T-helper 2 cell treated with Interferon-gamma antibody and Interleukin-4, amounts not matched to agents 5 μg/mL and 100 μg/mL, for 36 hours (primary cell): ENCODE data around the gene THSD4.
"Not testable (repeated sequence)": the region's sequence is repeated elsewhere in the genome, so short reads cannot be mapped to it uniquely, and the experiment has no call there.

Experiments used
- DNase-seq: peaks from one replicate; pipeline ENCODE4 v3.0.0; 2021; ENCODE audit warnings: low spot score
- H3K27ac Mint-ChIP-seq: one replicate; pipeline ENCODE4 v1.8.0; 2021; ENCODE audit warnings: mild to moderate bottlenecking, mixed read lengths
- H3K27me3 Mint-ChIP-seq: one replicate; pipeline ENCODE4 v1.8.0; 2021; ENCODE audit warnings: low read depth, mixed read lengths
- H3K36me3 Mint-ChIP-seq: one replicate; pipeline ENCODE4 v1.8.0; 2021; ENCODE audit warnings: low read depth, mixed read lengths
- H3K4me1 Mint-ChIP-seq: one replicate; pipeline ENCODE4 v1.8.0; 2021; ENCODE audit warnings: low read depth, mixed read lengths
- H3K4me3 Mint-ChIP-seq: one replicate; pipeline ENCODE4 v1.8.0; 2022; ENCODE audit warnings: mild to moderate bottlenecking, moderate library complexity, mixed read lengths
- H3K9me3 Mint-ChIP-seq: one replicate; pipeline ENCODE4 v1.8.0; 2021; ENCODE audit warnings: mixed read lengths

Gene THSD4

DNA sequence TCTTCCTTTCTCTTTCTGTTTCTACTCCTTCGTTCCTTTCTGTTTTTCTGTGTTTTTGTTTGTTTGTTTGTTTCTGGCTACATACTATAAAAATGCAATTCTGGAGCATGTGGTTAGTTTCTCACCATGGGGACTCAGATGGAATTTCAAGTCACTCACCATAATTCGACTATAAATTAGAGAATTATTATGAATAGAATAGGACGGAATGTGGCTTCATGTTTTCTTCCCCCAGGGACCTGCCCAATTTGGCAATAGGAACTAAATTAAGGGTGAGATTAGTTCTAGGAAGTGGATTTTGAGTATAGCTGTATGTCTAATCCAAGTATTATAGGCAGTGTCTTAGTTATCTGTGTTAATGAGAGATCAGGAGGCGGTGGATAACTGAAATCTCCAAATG, 96.9 kb downstream of the THSD4 start:
- H3K9me3 Mint-ChIP-seq: no peaks in the 10 kb centered on the region
- no peak overlapping the region for H3K27ac Mint-ChIP-seq
- H3K27me3 Mint-ChIP-seq: peaks cover 2% of the 10 kb centered on the region
- DNase-seq: no peak
- H3K4me1 Mint-ChIP-seq: no peaks in the 10 kb centered on the region
- no peaks in the 10 kb centered on the region for H3K36me3 Mint-ChIP-seq
- H3K4me3 Mint-ChIP-seq: no peak overlapping the region

DNA sequence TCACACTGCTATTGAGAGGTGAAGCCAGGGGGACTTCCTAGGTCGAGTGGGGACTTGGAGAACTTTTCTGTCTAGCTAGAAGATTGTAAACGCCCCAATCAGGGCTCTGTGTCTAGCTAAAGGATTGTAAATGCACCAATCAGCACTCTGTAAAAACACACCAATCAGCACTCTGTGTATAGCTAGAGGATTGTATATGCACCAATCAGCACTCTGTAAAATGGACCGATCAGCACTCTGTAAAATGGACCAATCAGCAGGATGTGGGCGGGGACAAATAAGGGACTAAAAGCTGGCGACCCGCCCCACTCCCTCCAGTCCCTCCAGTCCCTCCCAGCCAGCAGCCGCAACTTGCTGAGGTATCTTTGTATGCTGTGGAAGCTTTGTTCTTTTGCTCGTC, 98.7 kb downstream of the THSD4 start:
- not testable (repeated sequence) for H3K4me3 Mint-ChIP-seq, H3K27me3 Mint-ChIP-seq

DNA sequence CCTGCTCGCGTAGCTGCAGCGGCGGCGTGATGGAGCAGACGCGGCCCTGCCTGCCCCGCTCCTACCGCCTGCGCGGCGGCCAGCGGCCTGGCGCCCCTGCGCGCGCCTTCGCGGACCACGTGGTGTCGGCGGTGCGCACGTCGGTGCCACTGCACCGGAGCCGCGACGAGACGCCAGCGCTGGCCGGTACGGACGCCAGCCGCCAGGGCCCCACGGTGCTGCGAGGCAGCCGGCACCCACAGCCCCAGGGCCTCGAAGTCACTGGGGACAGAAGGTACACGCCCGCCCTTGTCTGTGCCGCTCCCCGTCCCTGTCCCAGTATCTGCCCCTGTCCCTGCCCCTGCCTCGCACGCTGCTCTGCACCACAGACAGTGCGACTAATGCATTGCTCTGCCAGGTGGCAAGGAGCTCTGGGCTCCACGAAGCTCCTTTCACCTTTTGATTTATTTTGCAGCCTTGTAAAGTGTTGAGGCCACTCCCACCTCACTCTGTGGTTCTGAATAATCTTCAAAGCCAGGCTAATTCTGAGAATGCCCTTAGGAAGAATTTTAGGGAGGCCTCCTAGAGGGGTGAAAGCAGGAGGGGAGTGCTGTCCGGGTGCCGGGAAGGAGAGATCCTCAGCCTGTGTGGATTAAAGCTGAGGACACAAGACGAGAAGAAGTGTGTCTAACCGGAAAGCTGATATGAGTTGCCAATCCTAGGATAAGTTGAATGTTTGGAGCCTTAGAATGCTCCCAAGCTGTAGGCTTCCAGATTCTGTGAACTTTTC, 100.0 kb downstream of the THSD4 start:
- H3K4me3 Mint-ChIP-seq: no peak overlapping the region
- no peaks in the 10 kb centered on the region for H3K4me1 Mint-ChIP-seq
- no peak overlapping the region for H3K27ac Mint-ChIP-seq
- no peaks in the 10 kb centered on the region for H3K36me3 Mint-ChIP-seq
- H3K27me3 Mint-ChIP-seq: peaks cover 2% of the 10 kb centered on the region
- H3K9me3 Mint-ChIP-seq: no peaks in the 10 kb centered on the region
- DNase-seq: no peak

More for the DNA sequence above, 98.7 kb downstream of the THSD4 start:
- H3K36me3 Mint-ChIP-seq, H3K4me1 Mint-ChIP-seq, DNase-seq, H3K27ac Mint-ChIP-seq, H3K9me3 Mint-ChIP-seq: not testable (repeated sequence)

DNA sequence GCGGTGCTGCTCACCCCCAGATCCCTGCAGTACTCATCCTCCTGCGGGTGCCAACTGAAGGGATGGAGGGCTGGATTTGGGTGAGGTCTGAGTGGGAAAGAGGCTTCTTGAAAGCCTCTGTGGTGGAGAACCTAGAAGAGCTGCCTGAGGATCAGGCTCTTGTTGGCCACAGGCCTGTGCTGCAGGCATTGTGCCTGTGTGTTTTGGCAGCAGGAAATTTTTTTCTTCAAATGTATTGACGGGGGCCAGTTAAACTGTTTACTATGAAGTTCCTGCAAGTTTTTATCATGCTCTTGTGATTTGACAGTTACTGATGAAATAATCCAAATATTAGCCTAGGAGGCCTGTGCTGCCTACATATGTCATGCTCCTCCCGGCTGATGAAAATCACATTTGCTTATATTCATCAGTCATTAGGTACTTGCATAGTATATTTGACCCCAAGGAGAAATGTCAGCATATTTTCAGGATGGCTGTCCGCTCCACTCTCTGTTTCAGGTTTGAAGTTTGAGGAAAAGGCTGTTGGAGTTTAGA, 103.1 kb downstream of the THSD4 start:
- H3K27me3 Mint-ChIP-seq: peaks cover 2% of the 10 kb centered on the region
- no peak overlapping the region for H3K4me3 Mint-ChIP-seq
- H3K4me1 Mint-ChIP-seq: no peaks in the 10 kb centered on the region
- DNase-seq: no peak
- no peaks in the 10 kb centered on the region for H3K9me3 Mint-ChIP-seq
- H3K27ac Mint-ChIP-seq: no peak overlapping the region
- H3K36me3 Mint-ChIP-seq: no peaks in the 10 kb centered on the region

DNA sequence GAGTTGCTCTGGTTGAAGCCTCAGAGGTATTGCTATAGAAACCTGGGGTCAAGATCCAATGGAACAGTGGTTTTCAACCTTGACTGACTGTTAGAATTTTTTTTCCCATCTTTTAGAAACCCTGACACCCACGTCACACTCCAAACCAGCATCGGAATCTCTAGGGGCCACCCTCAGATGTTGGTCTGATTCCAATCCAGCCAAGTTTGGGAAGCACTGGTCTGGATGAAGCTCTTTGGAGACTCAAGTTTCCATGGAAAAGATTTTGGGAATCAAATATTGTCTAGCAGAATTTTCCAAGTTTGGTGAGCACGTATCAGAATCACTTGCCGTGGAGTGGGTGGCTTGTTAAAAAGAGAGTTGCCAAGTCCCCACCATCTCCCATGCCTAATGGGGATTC, 103.8 kb downstream of the THSD4 start:
- no peak overlapping the region for H3K4me3 Mint-ChIP-seq
- no peaks in the 10 kb centered on the region for H3K4me1 Mint-ChIP-seq
- no peaks in the 10 kb centered on the region for H3K9me3 Mint-ChIP-seq
- no peak for DNase-seq
- H3K27ac Mint-ChIP-seq: no peak overlapping the region
- H3K36me3 Mint-ChIP-seq: no peaks in the 10 kb centered on the region
- peaks cover 2% of the 10 kb centered on the region for H3K27me3 Mint-ChIP-seq

DNA sequence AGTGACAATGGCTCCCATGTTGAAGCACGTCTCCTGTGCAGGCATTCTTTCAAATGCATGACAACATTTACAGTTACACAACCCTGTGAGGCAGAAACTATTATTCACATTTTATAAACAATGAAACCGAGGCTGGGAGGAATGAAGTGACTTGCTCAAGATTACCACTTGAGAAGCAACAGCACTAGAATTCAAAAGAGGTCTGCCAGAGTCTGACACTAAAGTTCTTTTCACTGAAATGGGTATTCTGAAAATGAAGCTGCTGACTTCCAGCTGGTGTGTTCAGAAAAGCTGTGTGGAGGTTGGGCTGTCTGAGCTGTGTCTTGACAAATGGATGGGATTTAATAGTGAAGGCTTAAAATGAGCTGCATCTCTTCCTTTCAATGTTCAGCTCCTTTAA, 104.4 kb downstream of the THSD4 start:
- DNase-seq: no peak
- Mint-ChIP-seq H3K4me1 (no peaks in the 10 kb centered on the region), H3K27me3 (peaks cover 2% of the 10 kb centered on the region), H3K4me3 (no peak overlapping the region), H3K27ac (no peak overlapping the region), H3K9me3 (no peaks in the 10 kb centered on the region), H3K36me3 (no peaks in the 10 kb centered on the region)

DNA sequence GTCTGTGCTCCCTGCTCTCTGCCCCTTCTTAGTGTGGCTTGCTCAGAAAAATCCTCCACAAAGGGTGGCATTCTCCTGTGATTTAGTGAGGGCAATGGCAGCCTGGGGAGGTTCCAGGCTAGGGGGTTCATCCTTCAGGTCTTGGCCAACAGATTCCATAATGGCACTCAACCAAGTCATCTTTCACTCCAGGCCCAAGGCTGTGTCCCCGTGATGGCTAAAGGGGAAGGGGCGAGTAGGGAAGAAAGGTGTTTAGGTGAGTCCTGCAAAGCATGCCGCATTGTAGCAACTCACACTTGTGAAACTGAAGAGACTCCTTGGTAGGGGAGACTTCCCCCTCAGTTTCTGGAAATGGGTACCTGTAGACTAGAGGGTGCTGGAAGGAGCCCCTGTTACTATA, 105.6 kb downstream of the THSD4 start:
- no peaks in the 10 kb centered on the region for H3K36me3 Mint-ChIP-seq
- no peak overlapping the region for H3K4me3 Mint-ChIP-seq
- H3K27me3 Mint-ChIP-seq: peaks cover 1% of the 10 kb centered on the region
- H3K27ac Mint-ChIP-seq: no peak overlapping the region
- DNase-seq: no peak
- no peaks in the 10 kb centered on the region for H3K9me3 Mint-ChIP-seq
- H3K4me1 Mint-ChIP-seq: no peaks in the 10 kb centered on the region

DNA sequence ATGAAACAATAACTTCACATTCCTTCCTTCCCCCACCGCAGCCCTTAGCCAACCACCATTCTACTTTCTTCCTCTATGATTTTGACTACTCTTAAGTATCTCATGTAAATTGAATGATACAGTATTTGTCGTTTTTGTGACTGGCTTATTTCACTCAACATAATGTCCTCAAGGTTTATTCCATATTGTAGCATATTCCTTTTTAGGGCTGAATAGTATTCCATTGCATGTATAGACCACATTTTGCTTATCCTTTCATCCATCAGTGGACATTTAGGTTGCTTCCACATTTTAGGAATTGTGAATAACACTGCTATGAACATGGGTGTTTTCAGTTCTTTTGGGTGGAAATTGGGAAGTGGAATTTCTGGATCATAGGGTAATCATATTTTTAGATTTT, 106.1 kb downstream of the THSD4 start:
- Mint-ChIP-seq H3K27me3 (peaks cover 2% of the 10 kb centered on the region), H3K4me3 (no peak overlapping the region), H3K4me1 (no peaks in the 10 kb centered on the region), H3K9me3 (no peaks in the 10 kb centered on the region), H3K27ac (no peak overlapping the region), H3K36me3 (no peaks in the 10 kb centered on the region)
- no peak for DNase-seq

DNA sequence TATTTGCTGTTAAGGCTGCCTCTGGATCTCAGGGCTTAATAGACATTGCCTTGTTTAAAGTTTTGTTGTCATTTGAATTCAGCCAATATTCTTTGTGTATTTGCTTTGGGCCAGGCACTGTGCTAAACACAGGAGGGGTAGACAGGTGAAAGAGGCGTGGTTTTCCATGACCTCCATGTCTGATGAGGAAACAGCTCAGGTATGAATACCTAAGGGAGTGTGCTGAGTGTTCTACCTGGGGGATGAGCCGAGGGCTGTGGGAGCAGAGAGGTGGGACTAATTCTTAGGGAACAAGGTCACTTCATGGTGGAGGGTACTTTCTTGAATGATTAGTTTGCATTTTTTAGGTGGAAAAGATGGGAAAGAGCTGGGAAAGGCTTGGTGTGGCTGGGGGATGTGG, 108.2 kb downstream of the THSD4 start:
- H3K4me1 Mint-ChIP-seq: no peaks in the 10 kb centered on the region
- no peak for DNase-seq
- no peaks in the 10 kb centered on the region for H3K9me3 Mint-ChIP-seq
- no peak overlapping the region for H3K27ac Mint-ChIP-seq
- no peaks in the 10 kb centered on the region for H3K36me3 Mint-ChIP-seq
- no peak overlapping the region for H3K4me3 Mint-ChIP-seq
- H3K27me3 Mint-ChIP-seq: peaks cover 2% of the 10 kb centered on the region

DNA sequence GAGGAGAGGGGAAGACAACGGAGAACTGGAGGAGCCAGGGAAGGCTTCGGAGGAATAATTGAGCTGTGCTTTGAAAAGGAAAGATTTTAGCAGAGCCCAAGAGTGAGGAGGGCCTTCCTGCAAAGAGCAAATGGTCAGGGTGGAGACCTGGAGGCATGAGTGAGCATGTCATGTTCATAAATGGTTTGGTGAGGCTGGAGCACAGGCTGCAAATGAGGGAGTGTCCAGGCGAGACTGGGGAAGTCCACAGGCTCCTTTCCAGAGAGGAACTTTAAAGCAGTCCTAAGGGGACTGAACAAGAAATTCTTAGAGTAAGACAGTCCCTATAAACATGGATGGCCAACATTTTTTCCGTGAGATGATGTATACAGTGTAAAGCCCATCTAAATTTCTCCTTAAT, 108.8 kb downstream of the THSD4 start:
- H3K27me3 Mint-ChIP-seq: peaks cover 2% of the 10 kb centered on the region
- no peaks in the 10 kb centered on the region for H3K4me1 Mint-ChIP-seq
- H3K36me3 Mint-ChIP-seq: no peaks in the 10 kb centered on the region
- no peak for DNase-seq
- H3K4me3 Mint-ChIP-seq: no peak overlapping the region
- H3K27ac Mint-ChIP-seq: no peak overlapping the region
- no peaks in the 10 kb centered on the region for H3K9me3 Mint-ChIP-seq

DNA sequence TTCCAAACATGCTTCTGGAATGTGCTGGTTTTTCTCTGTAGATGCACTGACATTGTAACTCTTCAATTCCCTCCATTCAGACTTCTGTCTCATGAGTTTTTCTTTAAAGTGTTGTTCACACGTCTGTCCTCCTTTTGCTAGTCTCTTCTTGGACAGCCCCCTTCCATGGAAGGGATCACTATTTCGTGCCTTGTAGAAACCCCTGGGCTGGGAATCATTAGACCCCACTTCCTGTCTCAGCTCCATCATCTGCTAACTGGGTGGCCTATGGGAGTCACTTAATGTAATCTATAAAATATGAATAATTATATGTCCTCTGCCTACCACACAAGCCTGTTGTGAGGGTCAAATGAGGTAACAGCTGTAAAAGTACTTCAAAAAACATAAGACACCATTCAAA, 110.6 kb downstream of the THSD4 start:
- Mint-ChIP-seq H3K4me3 (no peak overlapping the region), H3K36me3 (no peaks in the 10 kb centered on the region), H3K27me3 (peaks cover 2% of the 10 kb centered on the region), H3K4me1 (no peaks in the 10 kb centered on the region), H3K27ac (no peak overlapping the region), H3K9me3 (no peaks in the 10 kb centered on the region)
- DNase-seq: no peak

DNA sequence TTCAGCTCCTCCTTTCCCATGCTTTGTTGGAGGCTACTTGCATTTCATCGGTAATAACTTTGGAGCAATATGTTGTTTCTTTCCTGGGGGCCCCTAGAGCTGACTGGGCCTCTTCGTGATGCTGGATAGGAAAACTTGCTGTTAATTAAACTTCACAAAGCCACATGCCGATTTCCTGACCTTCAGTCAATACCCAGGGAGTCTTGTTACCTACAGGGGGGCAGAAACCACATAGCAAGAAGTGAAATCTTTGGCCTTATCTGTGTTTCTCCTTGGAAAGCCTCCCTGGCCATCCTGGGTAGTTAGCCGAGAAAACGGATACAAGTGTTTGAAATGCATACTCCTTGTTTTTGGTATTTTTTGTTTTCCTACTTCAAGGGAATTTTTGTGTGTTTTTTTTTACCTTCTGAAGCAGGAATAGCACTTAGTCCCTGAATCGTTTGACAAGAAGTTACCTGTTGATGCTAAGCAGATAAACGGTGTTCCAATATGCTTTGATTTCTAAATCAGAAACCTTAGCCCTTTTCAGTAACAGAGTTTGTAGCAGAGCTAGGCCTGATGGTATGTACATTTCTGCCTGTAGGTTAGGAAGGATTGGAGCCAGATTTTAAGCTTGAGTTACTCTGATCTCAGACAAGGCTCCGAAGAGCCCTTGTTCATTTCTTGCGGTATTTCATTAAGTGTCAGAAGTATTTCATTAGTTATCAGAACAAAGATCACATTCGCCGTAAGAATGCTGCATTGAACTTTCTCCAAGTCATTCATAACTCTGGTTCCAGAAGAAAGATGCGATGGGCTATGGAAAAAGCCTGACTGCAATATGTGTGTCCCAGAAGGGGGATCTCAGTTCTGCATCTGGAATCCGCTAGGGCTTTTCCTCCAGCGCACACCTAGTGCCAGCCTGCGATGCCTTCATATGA, 111.5 kb downstream of the THSD4 start:
- no peaks in the 10 kb centered on the region for H3K36me3 Mint-ChIP-seq
- H3K27ac Mint-ChIP-seq: no peak overlapping the region
- H3K4me1 Mint-ChIP-seq: no peaks in the 10 kb centered on the region
- peaks cover 2% of the 10 kb centered on the region for H3K27me3 Mint-ChIP-seq
- H3K9me3 Mint-ChIP-seq: no peaks in the 10 kb centered on the region
- no peak for DNase-seq
- H3K4me3 Mint-ChIP-seq: no peak overlapping the region

DNA sequence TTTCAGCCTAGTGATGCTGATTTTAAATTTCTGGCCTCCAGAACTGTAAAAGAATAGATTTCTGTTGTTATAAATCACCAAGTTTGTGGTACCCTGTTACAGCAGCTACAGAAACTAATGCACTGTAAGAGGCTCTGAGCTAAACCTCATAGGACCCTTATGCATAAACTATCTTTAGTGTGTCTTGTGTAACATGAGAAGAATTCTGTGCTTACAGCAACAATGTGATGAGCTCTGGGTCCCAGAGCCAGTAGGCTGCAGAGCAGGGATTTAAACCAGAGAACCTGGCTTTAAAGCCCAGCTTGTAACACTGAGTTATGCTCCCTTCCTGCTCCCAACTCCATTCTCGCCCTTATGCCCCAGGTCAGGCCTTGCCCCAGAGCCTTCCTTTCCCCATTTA, 113.1 kb downstream of the THSD4 start:
- no peak overlapping the region for H3K4me3 Mint-ChIP-seq
- no peak for DNase-seq
- H3K27me3 Mint-ChIP-seq: peaks cover 2% of the 10 kb centered on the region
- no peaks in the 10 kb centered on the region for H3K9me3 Mint-ChIP-seq
- H3K36me3 Mint-ChIP-seq: no peaks in the 10 kb centered on the region
- H3K27ac Mint-ChIP-seq: no peak overlapping the region
- no peaks in the 10 kb centered on the region for H3K4me1 Mint-ChIP-seq

DNA sequence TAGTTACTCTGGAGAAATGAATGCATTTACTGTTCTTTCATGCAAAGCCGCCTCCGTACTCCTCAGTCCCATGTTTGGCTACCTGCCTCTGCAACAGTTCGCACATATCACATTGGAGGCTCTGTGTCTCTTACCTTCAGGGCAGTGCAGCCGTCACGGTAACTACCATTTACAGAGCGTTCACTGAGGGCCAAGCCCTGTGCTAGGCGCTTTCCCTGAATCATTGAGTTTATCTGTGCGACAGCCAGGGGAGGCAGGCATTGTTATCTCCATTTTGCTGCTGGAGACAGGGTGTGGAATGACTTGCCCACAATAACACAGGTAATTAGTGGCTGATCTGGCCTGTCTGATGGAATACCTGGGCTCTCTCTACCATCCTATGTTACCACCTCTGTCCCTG, 115.0 kb downstream of the THSD4 start:
- Mint-ChIP-seq H3K4me1 (no peaks in the 10 kb centered on the region), H3K27me3 (peaks cover 2% of the 10 kb centered on the region), H3K9me3 (no peaks in the 10 kb centered on the region), H3K36me3 (no peaks in the 10 kb centered on the region), H3K4me3 (no peak overlapping the region), H3K27ac (no peak overlapping the region)
- DNase-seq: no peak
